HepG2 (cell line): ENCODE data around the gene NKAIN4.

Experiments used
- CHD2 ChIP-seq: IDR thresholded peaks from 2 replicates; pipeline ENCODE4 v1.6.1; 2011; ENCODE audit warnings: low read depth, low read length, improper control_type of control experiment
- EP300 ChIP-seq, 3 experiments: sonication (generic) in 1 of 3; formaldehyde crosslinking in 1 of 3; IDR thresholded peaks; 2 replicates each; pipeline versions ENCODE4 v1.5.1 to v1.6.1; 2011 to 2020; ENCODE audit warnings: low read depth in 2 of 3, low read length in 2 of 3, borderline replicate concordance in 1 of 3, improper control_type of control experiment in 1 of 3, mild to moderate bottlenecking in 1 of 3, missing genetic modification reagents in 1 of 3, moderate library complexity in 1 of 3
- MAFG ChIP-seq: sonication (generic); formaldehyde crosslinking; IDR thresholded peaks from 2 replicates; pipeline ENCODE4 v1.5.1; 2020; ENCODE audit warnings: mild to moderate bottlenecking, missing genetic modification reagents
- NAIF1 ChIP-seq: sonication (generic); formaldehyde crosslinking; IDR thresholded peaks from 2 replicates; pipeline ENCODE4 v1.5.0; 2020; ENCODE audit warnings: mild to moderate bottlenecking, missing genetic modification reagents, borderline replicate concordance
- POLR2A ChIP-seq, 2 experiments: IDR thresholded peaks; 2 replicates each; pipeline ENCODE4 v1.6.1; 2011; ENCODE audit warnings: low read depth in 2 of 2, low read length in 2 of 2, mild to moderate bottlenecking in 1 of 2, moderate library complexity in 1 of 2; ENCODE audit not compliant: insufficient read depth in 1 of 2
- POLR2AphosphoS5 ChIP-seq: IDR thresholded peaks from 2 replicates; pipeline ENCODE4 v1.6.1; 2012; ENCODE audit warnings: low read depth, low read length
- SMC3 ChIP-seq: IDR thresholded peaks from 2 replicates; pipeline ENCODE4 v1.6.1; 2011; ENCODE audit warnings: low read length, improper control_type of control experiment
- ZNF160 ChIP-seq: sonication (generic); formaldehyde crosslinking; IDR thresholded peaks from 2 replicates; pipeline ENCODE4 v1.8.0; 2022; ENCODE audit warnings: mild to moderate bottlenecking, inconsistent platforms, missing genetic modification reagents
- ZNF207 ChIP-seq: fragments of 450-650 bp; IDR thresholded peaks from 2 replicates; pipeline ENCODE4 v1.6.1; 2016; ENCODE audit warnings: antibody characterized with exemption, borderline replicate concordance
- ZNF235 ChIP-seq: sonication (generic); formaldehyde crosslinking; IDR thresholded peaks from 2 replicates; pipeline ENCODE4 v1.8.1; 2023; ENCODE audit warnings: mild to moderate bottlenecking, missing genetic modification reagents, borderline replicate concordance
- TF ChIP-seq, protein P1 (sequence below): sonication (generic); formaldehyde crosslinking; IDR thresholded peaks from 2 replicates; pipeline ENCODE4 v1.5.0; 2020; ENCODE audit warnings: mild to moderate bottlenecking, missing genetic modification reagents, moderate library complexity
- TF ChIP-seq, protein P2 (sequence below): IDR thresholded peaks from 2 replicates; pipeline ENCODE4 v1.6.1; 2012; ENCODE audit warnings: inconsistent platforms

DNA sequence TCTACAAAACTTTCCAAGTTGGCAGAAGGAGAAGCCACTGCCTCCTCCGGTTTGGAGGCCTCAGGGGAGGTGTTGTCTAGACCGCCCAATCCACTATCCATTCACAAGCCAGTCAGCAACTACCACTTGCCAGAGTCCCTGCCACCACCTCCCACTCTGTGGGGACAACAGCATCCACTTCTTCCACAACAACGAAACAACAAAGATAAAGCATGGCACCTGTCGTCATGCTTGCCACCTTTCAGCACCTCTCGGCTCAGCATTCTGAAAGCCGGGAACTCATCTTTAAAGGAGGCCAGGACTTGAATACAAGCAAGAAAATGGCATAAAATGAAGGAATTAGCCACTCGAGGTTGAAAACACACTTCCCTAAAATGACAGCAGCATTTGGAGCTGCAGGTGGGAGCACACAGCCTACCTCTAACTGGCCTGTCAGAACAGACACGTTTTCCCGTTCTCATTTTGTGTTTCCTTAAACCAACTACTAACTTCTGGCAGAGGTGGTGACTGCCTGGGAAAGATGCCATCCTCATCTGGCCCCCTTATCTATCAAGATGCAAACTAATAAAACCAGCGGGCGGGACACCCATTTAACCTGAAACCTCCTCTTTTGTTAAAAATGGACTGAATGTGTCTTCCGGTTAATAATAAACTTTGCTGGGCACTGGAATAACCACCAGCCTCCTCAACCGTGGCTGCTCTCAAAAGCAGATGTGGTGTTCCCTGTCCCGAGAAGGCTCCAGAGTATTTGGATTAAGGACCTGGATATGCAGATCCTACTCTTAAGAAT is 60.1 kb downstream of the NKAIN4 start:
- TF ChIP-seq EP300 (IDR thresholded peaks at IDR 0.05; ENCODE audit: low read depth in 2 of 2, low read length in 2 of 2) (no peak), EP300 (CRISPR knock-in tag; IDR thresholded peaks at IDR 0.05; ENCODE audit: borderline replicate concordance) (no peak), POLR2AphosphoS5 (no peak; the same call in 1 of the 2 replicates), CHD2 (no peak), MAFG (CRISPR knock-in tag) (no peak), ZNF160 (CRISPR knock-in tag) (no peak), POLR2A (IDR thresholded peaks at IDR 0.05; ENCODE audit: insufficient read depth in 1 of 2, low read depth in 2 of 2, low read length in 2 of 2) (no peak), SMC3 (no peak), ZNF207 (no peak), ZNF235 (CRISPR knock-in tag) (no peak), NAIF1 (CRISPR knock-in tag) (no peak)
- TF ChIP-seq, protein P1, sequence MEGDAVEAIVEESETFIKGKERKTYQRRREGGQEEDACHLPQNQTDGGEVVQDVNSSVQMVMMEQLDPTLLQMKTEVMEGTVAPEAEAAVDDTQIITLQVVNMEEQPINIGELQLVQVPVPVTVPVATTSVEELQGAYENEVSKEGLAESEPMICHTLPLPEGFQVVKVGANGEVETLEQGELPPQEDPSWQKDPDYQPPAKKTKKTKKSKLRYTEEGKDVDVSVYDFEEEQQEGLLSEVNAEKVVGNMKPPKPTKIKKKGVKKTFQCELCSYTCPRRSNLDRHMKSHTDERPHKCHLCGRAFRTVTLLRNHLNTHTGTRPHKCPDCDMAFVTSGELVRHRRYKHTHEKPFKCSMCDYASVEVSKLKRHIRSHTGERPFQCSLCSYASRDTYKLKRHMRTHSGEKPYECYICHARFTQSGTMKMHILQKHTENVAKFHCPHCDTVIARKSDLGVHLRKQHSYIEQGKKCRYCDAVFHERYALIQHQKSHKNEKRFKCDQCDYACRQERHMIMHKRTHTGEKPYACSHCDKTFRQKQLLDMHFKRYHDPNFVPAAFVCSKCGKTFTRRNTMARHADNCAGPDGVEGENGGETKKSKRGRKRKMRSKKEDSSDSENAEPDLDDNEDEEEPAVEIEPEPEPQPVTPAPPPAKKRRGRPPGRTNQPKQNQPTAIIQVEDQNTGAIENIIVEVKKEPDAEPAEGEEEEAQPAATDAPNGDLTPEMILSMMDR (CRISPR knock-in tag): no peak
- TF ChIP-seq, protein P2, sequence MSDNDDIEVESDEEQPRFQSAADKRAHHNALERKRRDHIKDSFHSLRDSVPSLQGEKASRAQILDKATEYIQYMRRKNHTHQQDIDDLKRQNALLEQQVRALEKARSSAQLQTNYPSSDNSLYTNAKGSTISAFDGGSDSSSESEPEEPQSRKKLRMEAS: no peak
